Activated gamma-delta T cell treated with anti-CD3 and anti-CD28 coated beads, Interleukin-2, amount 50 U/mL, for 16 hours (primary cell): Measurements from ENCODE around the gene FAM200C.

Experiments
- DNase-seq: peaks from one replicate; pipeline ENCODE4 v3.0.0-alpha.2; 2020; ENCODE audit warnings: low read depth

FAM200C gene

DNA sequence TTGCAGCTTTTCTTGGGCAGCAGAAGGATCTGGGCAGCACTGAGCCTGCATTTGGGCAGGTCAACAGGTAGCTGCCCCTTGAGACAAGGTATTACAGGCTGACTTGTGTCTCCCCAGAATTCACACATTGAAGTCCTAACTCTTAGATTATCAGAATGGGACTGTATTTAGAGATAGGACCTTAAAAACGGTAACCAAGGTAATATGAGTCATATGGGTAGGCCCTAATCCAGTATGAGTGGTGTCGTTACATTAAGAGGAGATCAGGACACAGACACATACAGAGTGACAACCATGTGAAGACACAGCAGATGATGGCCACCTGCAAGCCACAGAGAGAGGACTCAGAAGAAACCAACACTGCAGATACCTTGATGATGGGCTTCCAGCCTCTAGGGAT, 32.6 kb downstream of the FAM200C start:
- no peak for DNase-seq

DNA sequence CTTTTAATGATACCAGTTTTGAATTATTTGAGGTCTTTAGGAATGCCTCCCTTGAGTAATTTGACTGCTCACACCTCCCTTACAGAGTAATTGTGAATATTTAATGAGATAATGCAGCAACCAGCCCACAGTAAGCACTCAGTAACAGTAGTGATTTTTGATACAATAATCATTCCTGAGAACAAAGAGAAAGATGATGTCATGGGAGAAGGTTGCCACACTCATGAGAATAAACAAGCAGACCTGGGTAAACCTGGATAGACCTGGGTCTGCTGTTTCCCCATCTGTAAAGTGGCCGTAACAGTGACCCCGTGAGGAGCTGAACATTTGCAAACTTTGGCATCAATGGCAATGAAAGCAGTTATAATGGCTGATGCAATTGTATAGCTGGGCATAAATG, 33.6 kb downstream of the FAM200C start:
- no peak for DNase-seq

DNA sequence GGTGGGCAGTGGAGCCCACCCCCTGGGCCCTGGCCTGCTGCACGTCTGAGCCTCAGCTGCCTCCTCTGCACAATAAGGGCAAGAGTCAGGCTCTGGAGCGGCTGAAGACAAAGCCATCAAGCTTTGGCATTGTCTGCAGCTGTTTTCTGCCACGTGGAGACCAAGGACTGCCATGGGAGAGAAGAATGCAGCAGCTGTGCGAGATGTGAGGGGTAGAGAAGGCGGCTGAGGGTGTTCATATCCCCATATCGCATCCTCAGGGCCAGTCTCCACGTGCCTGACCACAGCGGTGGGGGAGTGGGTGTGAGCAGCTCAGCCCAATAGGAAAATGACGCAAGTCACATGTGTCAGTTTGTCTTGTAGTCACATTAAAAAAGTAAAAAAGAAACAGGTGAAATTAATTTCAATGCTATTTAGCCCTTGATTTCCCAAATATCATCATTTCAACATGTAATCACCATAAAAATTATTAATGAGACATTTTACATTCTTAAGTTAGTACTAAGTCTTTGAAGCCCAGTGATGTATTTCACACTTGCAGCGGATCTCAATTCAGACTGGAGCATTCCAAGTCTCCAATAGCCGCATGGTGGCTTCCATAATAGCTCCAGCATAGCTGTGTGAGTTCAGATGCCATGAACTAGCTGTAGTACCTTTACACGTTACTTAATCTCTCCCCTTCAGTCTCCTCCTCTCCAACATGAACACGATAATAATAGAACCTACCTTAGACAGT, 36.0 kb downstream of the FAM200C start:
- no peak for DNase-seq

DNA sequence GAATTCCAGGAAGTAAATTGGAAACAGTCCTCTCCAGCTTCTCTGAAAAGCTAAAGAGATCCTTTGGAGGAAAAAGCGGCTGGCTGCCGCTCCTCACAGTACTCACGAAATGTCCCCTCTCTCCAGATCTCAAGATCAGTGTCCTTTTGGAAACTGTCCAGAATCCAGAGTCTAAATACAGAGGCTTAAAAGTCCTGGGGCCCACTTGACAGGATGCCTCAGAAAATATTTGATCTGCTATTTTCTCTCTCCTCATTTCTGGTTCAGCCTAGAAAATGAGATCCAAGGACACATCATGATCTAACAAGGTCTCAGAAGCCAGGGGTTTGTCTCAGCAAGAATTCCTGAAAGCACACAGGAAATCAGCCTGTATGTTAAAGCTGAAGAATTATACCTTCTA, 36.6 kb downstream of the FAM200C start:
- DNase-seq, result no peak

DNA sequence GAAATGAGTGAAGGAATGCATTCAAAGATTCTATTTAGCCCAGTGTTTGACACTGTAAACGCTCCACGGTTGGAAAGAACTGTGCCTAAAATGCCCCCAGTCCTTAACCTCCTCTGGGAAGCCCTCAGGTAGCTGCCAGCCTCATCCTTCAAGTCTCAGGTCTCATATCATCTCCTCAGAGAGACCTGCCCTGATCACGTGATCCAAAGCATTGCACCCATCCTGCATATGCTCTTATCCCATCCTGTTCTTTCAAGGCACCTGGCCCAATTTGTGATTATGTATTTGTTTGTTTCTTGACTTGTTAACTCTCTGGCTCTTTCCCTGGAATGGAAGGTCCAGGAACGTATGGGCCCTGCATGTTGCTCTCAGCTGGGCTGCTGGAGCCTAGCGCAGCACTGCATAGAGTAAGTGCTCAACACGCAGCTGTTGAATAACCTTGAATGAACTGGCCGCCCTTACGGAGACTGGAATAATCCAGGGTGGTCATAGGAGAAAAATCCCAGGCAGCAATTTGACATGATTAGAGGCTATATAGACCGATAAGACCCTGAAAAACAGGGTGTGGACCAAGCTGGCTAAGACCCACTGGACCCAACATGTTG, 38.1 kb downstream of the FAM200C start:
- DNase-seq, result no peak

DNA sequence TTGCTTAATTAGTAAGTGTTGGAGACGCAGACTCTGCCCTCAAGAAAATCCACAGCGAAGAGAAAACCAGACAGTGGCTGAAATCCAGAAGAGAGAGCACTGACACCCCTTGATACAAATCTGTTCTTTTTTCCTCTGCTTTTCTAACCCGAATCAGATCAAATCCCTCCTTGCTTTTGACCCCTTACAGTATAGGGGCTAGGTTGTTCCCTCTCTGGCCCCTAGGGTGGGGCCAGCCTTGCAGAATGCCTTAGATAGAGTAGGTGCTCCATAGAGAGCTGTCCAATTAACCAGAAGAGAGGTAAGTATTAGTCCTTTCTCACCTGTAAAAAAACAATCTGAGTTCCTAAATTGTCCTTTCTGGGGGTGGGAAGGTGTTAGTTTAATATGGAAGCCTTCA, 39.5 kb downstream of the FAM200C start:
- DNase-seq, result no peak

DNA sequence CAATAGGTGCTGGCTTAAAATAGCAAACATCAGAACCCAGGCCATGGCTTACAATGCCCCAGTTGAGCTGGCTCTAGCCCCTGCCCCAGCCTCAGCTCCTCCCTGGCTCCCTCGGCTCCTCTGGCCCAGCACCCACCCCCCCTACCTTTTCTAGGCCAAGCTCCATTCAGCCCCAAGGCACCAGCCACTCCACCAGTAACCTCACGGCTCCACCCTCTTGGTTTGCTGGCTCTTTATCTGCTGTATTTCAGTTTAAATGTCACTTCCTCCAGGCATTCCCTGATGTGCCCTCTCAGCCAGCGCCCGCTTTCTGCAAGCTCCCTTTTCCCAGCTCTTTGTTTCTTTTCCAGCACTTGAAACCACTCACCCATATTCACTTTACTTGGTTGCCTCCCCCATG, 40.0 kb downstream of the FAM200C start:
- DNase-seq, result no peak

DNA sequence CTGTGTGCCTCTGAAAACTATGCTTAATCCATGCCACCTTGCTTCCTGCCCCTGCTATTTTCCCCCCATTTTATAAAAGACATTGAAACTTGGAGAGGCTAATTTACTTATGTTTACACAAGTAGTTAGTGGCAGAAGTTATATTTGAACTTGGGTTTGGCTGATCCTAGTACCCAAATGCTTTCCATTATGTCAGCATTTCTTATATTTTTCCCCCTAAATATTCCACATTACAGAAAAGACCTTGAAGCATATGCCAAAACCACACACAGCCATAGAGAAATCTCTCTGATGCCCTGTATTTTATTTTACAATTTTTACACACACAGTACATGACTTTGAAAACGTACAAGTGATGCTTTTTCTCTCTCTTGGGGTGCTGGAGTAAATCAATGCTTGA, 40.6 kb downstream of the FAM200C start:
- DNase-seq, result no peak

DNA sequence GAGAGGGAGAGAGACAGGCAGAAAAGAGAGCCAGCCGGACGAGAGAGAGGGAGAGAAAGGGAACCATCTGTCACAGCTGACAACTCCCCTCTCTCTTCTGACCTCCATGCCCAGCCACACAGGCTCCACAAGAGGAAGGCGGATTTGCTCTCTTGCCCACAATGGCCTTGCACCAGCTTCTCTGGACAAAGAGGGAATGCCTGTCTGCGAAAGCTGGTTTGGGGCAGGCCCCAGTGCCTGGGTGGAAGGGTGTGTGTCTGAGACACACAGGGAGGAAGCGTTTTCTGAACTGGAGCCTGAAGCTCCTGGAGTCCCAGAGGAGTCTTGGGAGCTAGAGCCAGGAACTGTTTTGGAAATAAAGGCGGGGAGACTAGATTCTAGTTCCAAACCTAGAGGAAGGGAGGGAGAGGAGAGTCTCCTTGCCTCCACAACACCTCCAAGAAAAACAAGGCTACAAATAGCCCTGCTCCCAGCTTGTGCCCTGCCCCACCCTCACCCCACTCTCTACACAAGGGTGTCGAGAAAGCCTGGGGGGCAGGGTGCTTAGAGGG, 41.9 kb downstream of the FAM200C start:
- DNase-seq, result no peak

DNA sequence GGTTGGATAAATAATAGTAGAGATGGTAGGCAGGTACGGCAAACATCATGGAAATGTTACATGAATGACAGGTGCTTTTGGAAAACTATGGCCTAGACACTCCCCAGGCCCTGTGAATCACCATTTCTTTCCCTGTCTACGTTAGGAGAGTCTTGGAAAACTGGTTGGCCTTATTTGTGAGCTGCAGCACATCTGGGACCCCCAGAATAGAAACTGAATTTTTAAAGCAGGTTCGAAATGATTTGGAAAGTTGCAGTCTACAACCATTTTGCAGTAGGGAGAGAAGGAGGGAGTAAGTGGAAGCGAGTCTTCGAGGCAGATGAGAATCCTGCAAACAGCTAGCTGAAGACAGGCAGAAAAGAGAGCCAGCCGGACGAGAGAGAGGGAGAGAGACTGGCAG, 42.5 kb downstream of the FAM200C start:
- DNase-seq, result no peak

DNA sequence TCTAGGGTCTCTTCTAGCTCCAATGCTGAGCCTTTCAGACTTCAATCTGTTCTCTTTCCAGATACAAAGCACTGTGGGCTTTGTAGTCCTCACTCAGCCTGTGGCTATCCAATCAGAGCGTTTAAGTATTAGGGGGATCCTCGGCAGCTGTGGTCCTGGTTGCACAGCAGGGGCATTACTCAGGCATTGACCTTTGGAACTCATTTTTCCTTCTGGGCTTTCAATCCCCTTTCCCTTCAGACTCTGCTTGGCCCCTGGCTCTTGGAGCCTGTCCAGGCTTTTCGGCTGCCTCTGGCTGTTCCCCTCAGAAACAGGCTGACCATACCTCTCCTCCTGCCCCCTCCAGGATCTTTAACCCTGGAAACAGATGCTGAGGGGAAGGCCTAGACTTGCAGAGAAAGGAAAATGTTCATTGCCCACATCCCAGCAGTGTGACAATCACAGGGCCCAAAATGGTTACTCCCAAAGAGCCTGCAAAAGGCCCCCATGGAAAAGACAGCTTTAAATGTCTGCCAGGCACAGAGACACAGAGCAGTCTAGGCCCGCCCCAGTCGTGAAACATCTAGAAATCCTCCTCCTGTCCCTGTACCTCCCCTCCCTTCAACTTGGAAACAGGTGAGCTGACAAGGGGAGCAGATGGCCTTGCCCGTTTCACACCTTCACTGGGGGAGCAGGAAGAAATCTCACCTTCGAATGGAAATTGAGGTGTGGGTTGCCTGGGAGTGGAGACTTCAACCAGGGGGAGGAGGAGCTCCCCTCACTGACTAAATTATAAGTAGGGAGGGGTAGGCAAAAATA, 43.1 kb downstream of the FAM200C start:
- DNase-seq, result no peak

DNA sequence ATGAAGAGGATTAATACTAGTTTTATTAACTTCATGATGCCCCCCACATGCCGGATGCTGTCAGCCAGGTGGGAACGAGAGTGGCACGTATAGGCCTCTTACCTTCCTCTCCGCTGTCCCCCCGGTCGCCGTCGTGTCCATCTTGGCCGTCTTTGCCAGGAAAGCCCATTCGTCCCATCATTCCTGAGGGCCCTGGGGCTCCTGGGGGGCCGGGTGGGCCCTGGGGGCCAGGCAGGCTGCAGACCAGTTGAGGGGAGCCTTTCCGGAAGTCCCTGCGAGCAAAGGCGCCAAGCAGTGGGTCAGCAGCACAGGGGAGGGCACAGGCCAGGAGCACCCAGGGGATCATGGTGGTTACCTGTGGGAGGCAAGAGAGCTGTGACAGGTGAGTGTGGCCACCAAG, 45.2 kb downstream of the FAM200C start:
- no peak for DNase-seq

DNA sequence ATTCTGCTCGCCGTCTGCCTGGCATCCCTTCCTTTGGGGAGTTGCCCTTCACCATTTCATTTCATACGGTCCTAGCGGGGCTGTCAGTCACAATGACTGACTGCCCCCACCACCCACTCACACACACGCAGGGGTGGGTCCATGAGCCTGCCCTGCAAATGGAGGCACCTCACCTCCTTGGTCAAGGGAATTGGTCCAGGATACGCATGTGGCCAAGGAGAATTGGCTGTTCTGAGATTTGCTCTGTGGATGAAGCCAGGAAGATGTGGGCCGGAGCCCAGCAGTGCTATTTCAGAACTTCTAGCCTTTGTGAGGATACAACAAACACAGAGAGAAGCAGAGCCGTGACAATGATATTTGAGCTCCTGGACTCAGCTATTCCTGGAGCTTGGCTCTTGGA, 46.5 kb downstream of the FAM200C start:
- DNase-seq, result no peak

DNA sequence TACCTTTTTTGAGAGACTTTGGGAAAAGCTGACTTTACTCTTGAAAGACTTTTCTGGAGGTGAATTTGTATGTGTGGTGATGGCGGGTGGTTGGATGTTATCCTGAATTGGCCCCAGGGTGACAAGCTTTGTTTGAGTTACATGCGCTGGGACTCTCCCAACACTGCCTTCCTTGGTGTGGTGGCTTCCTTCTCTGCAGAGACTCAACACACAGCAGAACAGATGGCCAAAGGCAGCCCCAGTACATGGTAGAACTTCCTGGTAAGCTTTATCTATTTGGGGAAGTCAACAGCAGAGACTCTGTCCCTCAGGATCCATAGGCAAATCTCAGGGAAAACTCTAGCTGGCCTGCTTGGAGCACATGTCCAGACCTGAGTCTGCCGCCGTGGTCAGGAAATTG, 47.5 kb downstream of the FAM200C start:
- no peak for DNase-seq

DNA sequence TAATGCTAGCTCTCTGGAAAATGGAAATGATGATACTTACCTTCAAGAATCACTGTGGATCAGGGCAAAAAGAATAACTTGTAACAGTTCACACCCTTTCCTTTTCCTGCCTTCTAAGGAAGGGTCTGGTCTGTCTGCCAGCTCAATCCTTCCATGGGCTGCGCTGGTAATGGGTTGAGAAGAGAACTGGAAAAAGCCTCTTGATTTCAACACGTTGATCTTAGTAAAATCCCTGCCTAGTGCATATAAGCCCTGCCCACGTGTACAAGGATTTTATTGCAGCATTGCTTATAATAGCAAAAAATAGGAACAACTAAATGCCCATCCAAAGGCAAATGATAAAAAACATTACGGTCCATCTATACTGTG, 49.9 kb downstream of the FAM200C start:
- DNase-seq, result no peak

DNA sequence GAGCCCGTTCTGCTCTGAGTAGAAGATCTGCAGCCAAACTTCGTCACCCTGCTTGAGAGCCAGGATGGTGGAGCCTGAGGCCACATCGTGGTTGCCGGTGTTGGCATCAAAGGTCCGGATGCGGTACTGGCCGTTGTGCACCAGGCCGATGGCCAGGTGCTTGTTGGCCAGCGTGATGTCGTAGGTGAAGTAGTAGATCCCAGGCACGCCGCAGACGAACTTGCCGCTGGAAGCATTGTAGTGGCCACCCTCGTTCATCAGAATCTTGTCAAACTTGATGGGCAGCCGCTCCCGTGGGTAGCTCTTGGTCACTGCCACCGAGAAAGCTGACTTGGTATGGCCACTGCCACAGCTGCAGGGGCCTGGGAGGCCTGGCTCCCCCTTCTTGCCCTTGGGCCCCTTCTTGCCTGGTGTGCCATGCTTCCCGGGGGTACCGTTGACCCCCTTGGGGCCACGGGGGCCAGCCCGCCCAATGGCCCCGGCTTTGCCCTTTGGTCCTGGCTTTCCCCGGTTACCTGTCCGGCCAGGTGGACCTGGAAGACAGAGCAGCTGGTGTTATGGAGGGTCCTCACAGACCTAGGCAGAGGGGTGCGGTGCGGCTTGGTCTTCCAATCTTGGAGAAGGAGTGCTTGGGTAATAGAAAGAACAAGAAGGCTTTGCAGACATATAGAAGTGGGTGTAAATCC, 50.5 kb downstream of the FAM200C start:
- DNase-seq, result no peak

DNA sequence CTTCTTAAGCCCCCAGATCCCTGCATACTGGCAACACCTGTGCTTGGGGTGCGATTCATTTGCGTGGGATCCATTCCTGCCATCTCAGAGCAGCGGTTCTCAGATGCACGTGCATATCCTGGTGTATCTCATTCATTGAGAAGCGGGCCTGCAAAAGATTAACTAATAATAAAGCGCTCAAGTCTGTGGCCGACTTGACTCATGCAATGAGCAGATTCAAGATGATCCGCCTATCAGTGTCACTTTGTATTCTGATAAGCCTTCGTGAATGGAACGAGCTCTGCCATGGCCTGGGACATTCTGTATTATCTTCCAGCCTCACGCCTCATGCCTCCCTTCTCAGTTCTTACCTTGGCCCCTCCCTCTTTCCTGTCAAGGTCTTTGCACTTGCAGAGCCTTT, 51.8 kb downstream of the FAM200C start:
- DNase-seq, result no peak

DNA sequence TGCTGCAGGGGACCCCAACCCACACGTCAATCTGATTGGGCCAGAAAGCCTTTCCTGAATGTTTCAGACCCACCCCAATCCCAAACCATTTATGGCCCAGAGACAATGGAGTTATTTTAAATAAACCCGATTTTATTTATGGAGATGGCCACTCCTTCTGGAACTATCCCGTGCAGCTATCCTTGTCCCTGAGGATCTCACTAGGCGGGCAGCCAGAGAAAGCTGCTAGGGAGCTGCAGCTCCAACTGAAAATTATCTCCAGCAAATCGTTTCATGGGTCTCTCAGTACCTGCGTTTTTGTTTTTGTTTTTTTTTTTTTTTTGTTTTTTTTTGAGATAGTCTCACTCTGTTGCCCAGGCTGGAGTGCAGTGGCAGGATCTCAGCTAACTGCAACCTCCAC, 52.4 kb downstream of the FAM200C start:
- no peak for DNase-seq
